ENCODE measurements around the gene ACYP2.

GRCh38 chr2:54067851-54068375, 47.5 kb upstream of the ACYP2 start:
- TF ChIP-seq POLR2A (IDR thresholded peaks at IDR 0.05): no peak
- TF ChIP-seq CTCF (IDR thresholded peaks at IDR 0.05): no peak

All from Peyer's patch (tissue), 4 donors.